HepG2 (cell line): ENCODE results near the gene THSD1. TPM values are rescaled to one million over a fixed set of nuclear protein-coding genes. Genes with fewer than 3 reads are reported as not detected.

Experiments used
- CEBPB ChIP-seq: IDR thresholded peaks from 2 replicates; pipeline ENCODE4 v1.6.1; 2011; ENCODE audit warnings: low read depth, low read length, improper control_type of control experiment, borderline replicate concordance
- DPF2 ChIP-seq: sonication (generic); formaldehyde crosslinking; IDR thresholded peaks from 2 replicates; pipeline ENCODE4 v1.4.0; 2020; ENCODE audit warnings: mild to moderate bottlenecking, low read depth, missing genetic modification reagents, borderline replicate concordance
- GATAD1 ChIP-seq: IDR thresholded peaks from 2 replicates; pipeline ENCODE4 v1.6.1; 2016; ENCODE audit warnings: missing genetic modification reagents, missing compliant biosample characterization
- HCFC1 ChIP-seq: fragments of 150-350 bp; IDR thresholded peaks from 2 replicates; pipeline ENCODE4 v1.6.1; 2014; ENCODE audit warnings: low read depth, low read length
- HMGXB3 ChIP-seq: sonication (generic); formaldehyde crosslinking; IDR thresholded peaks from 2 replicates; pipeline ENCODE4 v1.4.0; 2020; ENCODE audit warnings: missing genetic modification reagents, borderline replicate concordance
- KLF11 ChIP-seq: IDR thresholded peaks from 2 replicates; pipeline ENCODE4 v1.6.1; 2016; ENCODE audit warnings: missing compliant biosample characterization
- MLLT10 ChIP-seq: sonication (generic); formaldehyde crosslinking; IDR thresholded peaks from 2 replicates; pipeline ENCODE4 v1.4.0; 2020; ENCODE audit warnings: missing genetic modification reagents
- MLX ChIP-seq: IDR thresholded peaks from 2 replicates; pipeline ENCODE4 v1.6.1; 2016
- NR0B2 ChIP-seq: sonication (generic); formaldehyde crosslinking; IDR thresholded peaks from 2 replicates; pipeline ENCODE4 v1.4.0; 2020; ENCODE audit warnings: mild to moderate bottlenecking, missing genetic modification reagents
- NR2F6 ChIP-seq, 2 experiments: IDR thresholded peaks; 2 replicates each; pipeline ENCODE4 v1.6.1; 2016; ENCODE audit warnings: antibody characterized with exemption in 1 of 2, mild to moderate bottlenecking in 1 of 2
- PITX1 ChIP-seq: sonication (generic); formaldehyde crosslinking; IDR thresholded peaks from 2 replicates; pipeline ENCODE4 v1.5.1; 2020; ENCODE audit warnings: mild to moderate bottlenecking, missing genetic modification reagents
- PLRG1 ChIP-seq: fragments of 450-650 bp; conservative IDR thresholded peaks from 2 replicates; pipeline ENCODE4 v1.6.1; 2016
- RORA ChIP-seq: sonication (generic); formaldehyde crosslinking; IDR thresholded peaks from 2 replicates; pipeline ENCODE4 v1.5.0; 2020; ENCODE audit warnings: mild to moderate bottlenecking, missing genetic modification reagents, moderate library complexity
- YEATS4 ChIP-seq: sonication (generic); formaldehyde crosslinking; IDR thresholded peaks from 2 replicates; pipeline ENCODE4 v1.4.0; 2020; ENCODE audit warnings: missing genetic modification reagents, borderline replicate concordance
- ZNF251 ChIP-seq: sonication (generic); formaldehyde crosslinking; IDR thresholded peaks from 2 replicates; pipeline ENCODE4 v1.9.0; 2021; ENCODE audit warnings: mild to moderate bottlenecking, missing genetic modification reagents
- ZNF329 ChIP-seq: sonication (generic); formaldehyde crosslinking; IDR thresholded peaks from 2 replicates; pipeline ENCODE4 v1.9.0; 2021; ENCODE audit warnings: low read depth, mild to moderate bottlenecking, missing genetic modification reagents
- ZNF354B ChIP-seq: sonication (generic); formaldehyde crosslinking; IDR thresholded peaks from 2 replicates; pipeline ENCODE4 v1.8.0; 2022; ENCODE audit warnings: mild to moderate bottlenecking, missing genetic modification reagents
- ZNF451 ChIP-seq: sonication (generic); formaldehyde crosslinking; IDR thresholded peaks from 2 replicates; pipeline ENCODE4 v1.5.0; 2020; ENCODE audit warnings: mild to moderate bottlenecking, missing genetic modification reagents
- ZNF530 ChIP-seq: sonication (generic); formaldehyde crosslinking; IDR thresholded peaks from 2 replicates; pipeline ENCODE4 v1.5.0; 2020; ENCODE audit warnings: low read depth, mild to moderate bottlenecking, missing genetic modification reagents
- ZNF609 ChIP-seq: sonication (generic); formaldehyde crosslinking; IDR thresholded peaks from 2 replicates; pipeline ENCODE4 v1.4.0; 2020; ENCODE audit warnings: mild to moderate bottlenecking, missing genetic modification reagents, borderline replicate concordance
- ZNF891 ChIP-seq: sonication (generic); formaldehyde crosslinking; IDR thresholded peaks from 2 replicates; pipeline ENCODE4 v1.5.0; 2020; ENCODE audit warnings: mild to moderate bottlenecking, missing genetic modification reagents
- ZSCAN31 ChIP-seq: sonication (generic); formaldehyde crosslinking; IDR thresholded peaks from 2 replicates; pipeline ENCODE4 v1.5.0; 2020; ENCODE audit warnings: low read depth, mild to moderate bottlenecking, missing genetic modification reagents
- polyA plus RNA-seq, 8 experiments: library from polyadenylated mRNA; depleted of rRNA in 3 of 8; stranded (reverse) in 7 of 8; unstranded in 1 of 8; fragments of >200 nt; fragmentation: Illumina TruSeq in 4 of 8; extraction: Trizol in 4 of 8; gene quantifications; 2 replicates each; pipeline versions ENCODE4 v1.2.1 to v1.2.3, GENCODE V29; 2011 to 2016; ENCODE audit warnings: low read depth in 4 of 8, missing spikeins in 1 of 8, mixed read lengths in 1 of 8; ENCODE audit not compliant: insufficient read depth in 1 of 8
- total RNA-seq, 5 experiments: library from RNA; depleted of rRNA; stranded (reverse); fragments of >200 nt; fragmentation: Illumina TruSeq; extraction: Trizol; gene quantifications; 2 replicates each; pipeline ENCODE4 v1.2.3, GENCODE V29; 2016; ENCODE audit warnings: low read depth in 1 of 5

Gene THSD1
- total and polyA plus RNA-seq, 2 of the 13 experiments (the other 11 are each of a cell fraction or from before 2014, with no cell fraction given), result 0.11 to 0.15 TPM

DNA sequence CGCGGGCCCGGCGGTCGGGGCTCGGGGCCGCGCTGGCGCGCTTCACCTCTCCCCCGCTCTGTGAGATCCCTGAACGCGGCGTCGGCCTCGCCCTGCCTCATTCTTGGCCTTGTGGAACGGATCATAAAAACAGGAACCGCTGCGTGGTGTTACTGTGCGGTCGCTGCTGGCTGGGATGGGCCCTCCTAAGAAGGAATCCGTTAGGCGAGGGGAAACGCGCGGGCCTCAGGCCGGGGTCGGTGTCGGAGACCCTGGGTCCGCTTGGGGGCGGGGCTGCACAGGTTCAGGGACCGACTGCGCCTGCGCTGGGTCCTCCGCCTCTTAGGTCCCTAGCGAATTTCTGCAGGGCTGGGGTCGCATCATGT is 49.7 kb upstream of the THSD1 start (continued):
- TF ChIP-seq MLX (CRISPR knock-in tag) (no peak), GATAD1 (CRISPR knock-in tag) (no peak), MLLT10 (no peak), ZNF251 (no peak), ZNF891 (CRISPR knock-in tag) (no peak), ZSCAN31 (CRISPR knock-in tag) (no peak), ZNF354B (peak; percentile 45; the same call in 1 of the 2 replicates), PLRG1 (no peak), DPF2 (CRISPR knock-in tag) (no peak), HCFC1 (no peak), ZNF451 (CRISPR knock-in tag) (no peak), CEBPB (no peak), ZNF530 (CRISPR knock-in tag) (no peak), ZNF329 (no peak), ZNF609 (CRISPR knock-in tag) (no peak), RORA (no peak), HMGXB3 (CRISPR knock-in tag) (no peak), YEATS4 (CRISPR knock-in tag) (peak; percentile 83; the same call in 1 of the 2 replicates), KLF11 (0 out of 2 replicates have a peak, but pooled peaks have one; percentile 67), NR0B2 (CRISPR knock-in tag) (0 out of 2 replicates have a peak, but pooled peaks have one; percentile 32), PITX1 (CRISPR knock-in tag) (no peak), NR2F6 (IDR thresholded peaks at IDR 0.05) (no peak), NR2F6 (CRISPR knock-in tag; IDR thresholded peaks at IDR 0.05) (no peak)
